H1 (cell line): ENCODE data around the gene TMEM185A. TPM values are rescaled to one million over a fixed set of nuclear protein-coding genes. Genes with fewer than 3 reads are reported as not detected.

ENCODE experiments used
- RFX5 ChIP-seq: IDR thresholded peaks from 2 replicates; pipeline ENCODE4 v1.6.1; 2011; ENCODE audit warnings: low read depth, low read length, improper control_type of control experiment, borderline replicate concordance
- SP1 ChIP-seq: IDR thresholded peaks from 2 replicates; pipeline ENCODE4 v1.6.1; 2011; ENCODE audit warnings: low read depth, low read length
- polyA plus RNA-seq, 7 experiments: library from polyadenylated mRNA; depleted of rRNA in 3 of 7; stranded (reverse) in 5 of 7; unstranded in 2 of 7; fragments of >200 nt in 5 of 7; fragments of 200-250 nt in 2 of 7; gene quantifications; 1 replicate in 5 of 7; 2 replicates in 1 of 7; 4 replicates in 1 of 7; pipeline versions ENCODE4 v1.2.1 to v1.2.3, GENCODE V29; 2011 to 2013; ENCODE audit warnings: missing spikeins in 2 of 7, mixed read lengths in 2 of 7
- total RNA-seq: library from RNA; stranded (reverse); fragmentation: NEBNext Ultra II Directional; extraction: Animal tissue kit (Norgen Biotek cat#: 25700); gene quantifications from 2 replicates; pipeline ENCODE4 v1.2.1, GENCODE V29; 2021

The TMEM185A gene
- total and polyA plus RNA-seq, 2 of the 8 experiments (the other 6 are each of a cell fraction or from before 2014, with no cell fraction given) = 15.0 to 26.5 TPM

DNA sequence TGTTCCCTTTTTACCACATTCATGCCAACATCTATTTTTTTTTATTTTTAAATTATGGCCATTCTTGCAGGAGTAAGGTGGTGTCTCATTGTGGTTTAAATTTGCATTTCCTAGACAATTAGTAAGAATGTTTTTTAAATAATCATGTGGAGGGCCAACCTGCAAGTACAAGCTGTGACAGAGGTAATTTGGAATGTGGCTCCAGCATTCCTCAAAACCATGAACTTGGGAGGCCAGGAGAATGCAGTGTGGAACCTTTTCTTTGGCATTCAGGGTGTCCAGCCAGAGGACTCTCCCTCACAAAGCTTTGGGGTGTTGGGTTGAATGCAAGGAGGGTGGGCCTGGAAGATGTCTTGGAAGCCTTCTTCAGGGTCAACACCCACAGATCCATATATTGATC lies 7.3 kb upstream of the TMEM185A start (continued):
- no peak for TF ChIP-seq SP1
- TF ChIP-seq RFX5 = no peak
